GM12878 (cell line): ENCODE data around the gene SRSF9. TPM values are rescaled to one million over a fixed set of nuclear protein-coding genes. Genes with fewer than 3 reads are reported as not detected.

Source experiments
- ATAC-seq: fragments of 200-7000 bp; cut with Tn5 transposase; 3 replicates; pipeline ENCODE4 v1.9.1; 2020; ENCODE audit warnings: mild to moderate bottlenecking, moderate library complexity
- BruUV-seq: library from RNA; stranded (reverse); fragments of 400-500 nt; replicated peaks from 2 replicates; lab custom pipeline; 2021; lab: Mats Ljungman, UMichigan
- CTCF ChIA-PET: fragments of 300-600 bp; sonication (Branson Sonifier 250); formaldehyde crosslinking; extraction: SDS; loops from one replicate; lab custom pipeline; 2021; ENCODE audit warnings: inconsistent platforms; lab: Yijun Ruan, JAX
- POLR2A ChIA-PET: fragments of 350-600 bp; formaldehyde crosslinking; extraction: SDS; loops from one replicate; lab custom pipeline; 2021; ENCODE audit warnings: inconsistent platforms; lab: Charles Lee
- RAD21 ChIA-PET: fragments of 300-600 bp; sonication (Branson Sonifier 250); formaldehyde crosslinking; loops from one replicate; lab custom pipeline; 2023; ENCODE audit warnings: antibody characterized with exemption; ENCODE audit not compliant: unreplicated experiment; lab: Charles Lee
- SMC1A ChIA-PET: fragments of 300-600 bp; sonication (Branson Sonifier 250); formaldehyde crosslinking; loops from one replicate; lab custom pipeline; 2023; ENCODE audit not compliant: unreplicated experiment, uncharacterized antibody; lab: Charles Lee
- DNase-seq: peaks from one replicate; pipeline ENCODE4 v3.0.0-alpha.2; 2011; ENCODE audit warnings: low read depth, low spot score
- FAIRE-seq: peaks from 3 replicates; lab custom pipeline; 2011; peaks lifted over from hg19 to GRCh38; lab: Jason Lieb, UNC
- H2AFZ ChIP-seq: 2 replicates; pipeline ENCODE4 v1.6.0; 2011; ENCODE audit warnings: low read depth, low read length, control low read depth; ENCODE audit not compliant: control insufficient read depth
- H3K27ac ChIP-seq: 2 replicates; pipeline ENCODE4 v1.5.1; 2011; ENCODE audit warnings: control low read depth; ENCODE audit not compliant: control insufficient read depth, insufficient read depth
- H3K27me3 ChIP-seq, 2 experiments: replicated peaks in 1 of 2; 2 replicates each; pipeline versions ENCODE4 v1.6.0 to v1.6.1; 2011; ENCODE audit warnings: low read length in 1 of 2; ENCODE audit not compliant: control insufficient read depth in 2 of 2, insufficient read depth in 2 of 2
- H3K36me3 ChIP-seq, 2 experiments: 2 replicates each; pipeline ENCODE4 v1.5.1; 2011; ENCODE audit warnings: low read length in 1 of 2; ENCODE audit not compliant: control insufficient read depth in 2 of 2, insufficient read depth in 2 of 2
- H3K4me1 ChIP-seq: 2 replicates; pipeline ENCODE4 v1.6.1; 2011; ENCODE audit warnings: mild to moderate bottlenecking, low read length, moderate library complexity, mixed read lengths; ENCODE audit not compliant: control insufficient read depth, insufficient read depth
- H3K4me2 ChIP-seq: 2 replicates; pipeline ENCODE4 v1.6.0; 2011; ENCODE audit warnings: control low read depth; ENCODE audit not compliant: control insufficient read depth, insufficient read depth
- H3K4me3 ChIP-seq: fragments of 200-600 bp; sonication (generic); 2 replicates; pipeline ENCODE4 v1.5.1; 2016
- H3K79me2 ChIP-seq: 2 replicates; pipeline ENCODE4 v1.6.0; 2011; ENCODE audit warnings: low read length; ENCODE audit not compliant: control insufficient read depth, insufficient read depth
- H3K9ac ChIP-seq: 2 replicates; pipeline ENCODE4 v1.8.0; 2011; ENCODE audit warnings: low read length, control low read depth, mixed read lengths; ENCODE audit not compliant: control insufficient read depth, insufficient read depth
- H3K9me3 ChIP-seq: replicated peaks from 3 replicates; pipeline ENCODE4 v1.5.1; 2011; ENCODE audit warnings: mild to moderate bottlenecking, low read length; ENCODE audit not compliant: control insufficient read depth, insufficient read depth
- H4K20me1 ChIP-seq: 2 replicates; pipeline ENCODE4 v1.6.0; 2011; ENCODE audit not compliant: control insufficient read depth, insufficient read depth
- ATF7 ChIP-seq: fragments of 450-650 bp; IDR thresholded peaks from 2 replicates; pipeline ENCODE4 v1.6.1; 2016; ENCODE audit warnings: low read depth, mild to moderate bottlenecking
- MEF2A ChIP-seq: IDR thresholded peaks from 2 replicates; pipeline ENCODE4 v1.6.1; 2011; ENCODE audit warnings: low read depth, mild to moderate bottlenecking, low read length, moderate library complexity; ENCODE audit not compliant: insufficient read depth
- POLR2A ChIP-seq: IDR thresholded peaks from 2 replicates; pipeline ENCODE4 v1.6.1; 2011; ENCODE audit warnings: low read depth, mild to moderate bottlenecking, low read length
- POLR2AphosphoS5 ChIP-seq: IDR thresholded peaks from 2 replicates; pipeline ENCODE4 v1.6.1; 2011; ENCODE audit warnings: mild to moderate bottlenecking, low read length, inconsistent platforms
- TCF3 ChIP-seq: IDR thresholded peaks from 2 replicates; pipeline ENCODE4 v1.6.1; 2012; ENCODE audit warnings: low read depth, mild to moderate bottlenecking, low read length, borderline replicate concordance; ENCODE audit not compliant: insufficient read depth
- ZBTB4 ChIP-seq: fragments of 450-650 bp; formaldehyde crosslinking; IDR thresholded peaks from 2 replicates; pipeline ENCODE4 v1.4.0; 2022; ENCODE audit warnings: mild to moderate bottlenecking, moderate library complexity
- WGBS: methylation state at CpG from one replicate; pipeline ENCODE4 v1.1.6; 2016; ENCODE audit warnings: low lambda C conversion rate; ENCODE audit not compliant: insufficient replicate concordance, insufficient coverage; ENCODE audit errors: missing lambda C conversion rate; 5-methylcytosine and 5-hydroxymethylcytosine counted together
- in situ Hi-C: fragments of 300-500 bp; cut with MboI; formaldehyde crosslinking; loops from 9 replicates; pipeline ENCODE4 v1.14.3; 2018; ENCODE audit warnings: mixed read lengths
- intact Hi-C: fragments of 100-400 bp; cut with micrococcal nuclease; formaldehyde crosslinking; loops from one replicate; pipeline ENCODE4 v1.14.2; 2022; ENCODE audit not compliant: unreplicated experiment
- polyA plus RNA-seq, 11 experiments: library from polyadenylated mRNA; depleted of rRNA in 4 of 11; unstranded in 6 of 11; stranded (reverse) in 5 of 11; fragments of >200 nt; fragmentation: Nextera tagmentation in 4 of 11; fragmentation: Illumina TruSeq in 1 of 11; extraction: Ambion mirVana in 4 of 11; extraction: Trizol in 1 of 11; gene quantifications; 1 replicate in 1 of 11; 2 replicates in 10 of 11; pipeline versions ENCODE4 v1.2.1 to v1.2.3, GENCODE V29; 2011 to 2016; ENCODE audit warnings: inconsistent platforms in 2 of 11, missing spikeins in 2 of 11, low read depth in 1 of 11
- total RNA-seq, 4 experiments: library from RNA; depleted of rRNA in 3 of 4; stranded (reverse); fragments of >200 nt in 3 of 4; fragmentation: Illumina TruSeq in 1 of 4; extraction: Trizol in 1 of 4; gene quantifications; 2 replicates each; pipeline versions ENCODE4 v1.2.1 to v1.2.3, GENCODE V29; 2013 to 2021

The SRSF9 gene
- total and polyA plus RNA-seq, 10 of the 15 experiments (the other 5 are each of a cell fraction or from before 2014, with no cell fraction given) = 56.2 to 510 (median 186) TPM

DNA sequence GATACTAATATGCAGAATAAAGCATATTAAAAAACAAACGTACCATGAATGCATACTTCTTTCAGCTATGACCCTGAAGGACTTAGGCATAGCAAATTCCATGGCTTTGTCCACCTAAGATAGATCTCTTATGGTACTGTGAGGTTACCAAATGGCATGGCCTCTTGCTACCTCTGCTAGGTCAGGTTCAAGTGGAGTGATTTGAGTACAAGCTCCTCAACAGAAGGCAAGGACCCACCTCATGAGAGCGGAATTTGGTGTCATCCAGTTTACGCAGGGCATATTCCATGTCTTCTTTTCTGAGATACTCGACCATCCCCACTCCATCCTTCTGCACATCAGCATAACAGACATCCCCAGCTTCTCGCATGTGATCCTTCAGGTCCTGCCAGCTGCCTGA lies 5.8 kb downstream of the SRSF9 start:
- Histone ChIP-seq H3K27ac (no peak overlapping the region), H3K27me3 (no peaks in the 10 kb centered on the region), H3K4me2 (no peak overlapping the region), H4K20me1 (peaks cover 10% of the 10 kb centered on the region), H2AFZ (no peak overlapping the region), H3K4me3 (no peak overlapping the region), H3K79me2 (peaks cover 33% of the 10 kb centered on the region), H3K4me1 (peaks cover 12% of the 10 kb centered on the region)
- in situ Hi-C loops = no loop called here
- DNase-seq (no peak), ATAC-seq (no peak)
- BruUV-seq = no TSS peak
- SMC1A ChIA-PET = interaction anchor here (0.6 to 2.6 kb wide), 5 partner anchors 9 to 112 kb away, joined by 3 to 10 read pairs (median 4); partner anchors contain the start of gene COX6A1
- RAD21 ChIA-PET = no interaction called here
- 80% methylated on average over 5 of the region's 5 CpGs for WGBS
- no peak for TF ChIP-seq TCF3
- TF ChIP-seq POLR2AphosphoS5 = peak; percentile 23; the same call in 1 of the 2 replicates
- TF ChIP-seq MEF2A = no peak
- no peak for TF ChIP-seq ATF7
- no peak for TF ChIP-seq ZBTB4 (CRISPR knock-in tag)
- peak; percentile 50 for TF ChIP-seq POLR2A
- TF ChIP-seq, all 136 proteins: peak for 2
- ChIA-PET CTCF (interaction anchor here (1.0 to 1.4 kb wide), 3 partner anchors 16 to 118 kb away, joined by 3 to 4 read pairs (median 4); partner anchors contain the start of gene POP5), POLR2A (interaction anchor here (1.6 to 1.8 kb wide), 2 partner anchors 11 to 23 kb away, joined by 4 to 5 read pairs; no protein-coding TSS in a partner anchor)
- Histone ChIP-seq H3K9ac (no peak overlapping the region), H3K9me3 (no peaks in the 10 kb centered on the region), H3K36me3 (peaks cover 29 to 53% of the 10 kb centered on the region in 2 experiments)
- FAIRE-seq = no peak
- intact Hi-C loops = no loop called here
